HG03039 (cell line): ENCODE measurements around the gene TENM4.
"Not testable (repeated sequence)": the region's sequence is repeated elsewhere in the genome, so short reads cannot be mapped to it uniquely, and the experiment has no call there.

Source experiments
- ATAC-seq: cut with Tn5 transposase; IDR thresholded peaks from one replicate; pipeline ENCODE4 v1.9.1; 2021; ENCODE audit warnings: mild to moderate bottlenecking, moderate library complexity; ENCODE audit not compliant: unreplicated experiment

Gene TENM4

DNA sequence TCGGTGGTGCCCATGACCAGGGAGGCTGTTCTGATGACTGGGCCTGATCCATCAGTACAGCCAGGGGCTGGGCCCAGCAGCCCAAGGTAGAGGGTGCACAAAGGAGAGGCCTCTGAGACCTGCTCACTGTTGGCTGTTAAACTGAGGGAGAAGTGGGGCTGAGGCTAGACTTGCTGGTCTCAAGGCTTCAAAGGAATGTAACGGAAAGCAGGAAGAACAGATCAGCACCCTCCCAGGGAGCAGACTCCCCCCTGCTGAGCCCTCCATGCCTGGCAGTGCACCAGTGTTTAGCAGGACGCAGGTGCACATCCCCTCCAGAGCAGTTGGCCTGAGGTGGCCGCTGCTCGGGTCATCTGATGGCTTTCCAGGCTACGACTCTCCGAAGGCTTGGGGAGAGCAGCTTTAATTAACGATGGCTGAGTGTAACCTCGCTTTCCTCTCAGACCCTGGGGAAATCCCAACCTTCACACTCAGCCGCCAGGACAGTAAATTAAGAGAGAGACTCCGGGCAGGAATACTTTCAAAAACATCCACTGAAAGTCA is 610.5 kb downstream of the TENM4 start:
- ATAC-seq, result no peak

GRCh38 chr11:78829146-78829545 is 611.7 kb downstream of the TENM4 start:
- ATAC-seq, result no peak

- ATAC-seq, result no peak
These were observed 612.2 kb downstream of the TENM4 start for GRCh38 chr11:78828676-78829075.

DNA sequence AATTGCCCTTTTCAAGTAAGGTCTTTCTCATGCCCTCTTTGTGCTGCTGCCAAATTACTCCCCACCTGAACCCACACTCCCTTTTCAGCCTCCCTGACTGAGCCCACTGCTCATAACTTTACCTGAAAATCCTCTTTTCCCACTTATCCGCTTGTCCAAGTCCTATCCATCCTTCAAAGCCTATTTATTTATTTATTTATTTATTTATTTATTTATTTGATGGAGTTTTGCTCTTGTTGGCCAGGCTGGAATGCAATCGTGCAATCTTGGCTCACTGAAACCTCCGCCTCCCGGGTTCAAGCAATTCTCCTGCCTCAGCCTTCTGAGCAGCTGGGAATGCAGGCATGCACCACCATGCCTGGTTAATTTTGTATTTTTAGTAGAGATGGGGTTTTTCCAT is 613.5 kb downstream of the TENM4 start:
- not testable (repeated sequence) for ATAC-seq

GRCh38 chr11:78825591-78826020 is 615.2 kb downstream of the TENM4 start:
- no peak for ATAC-seq

GRCh38 chr11:78823588-78823987 is 617.2 kb downstream of the TENM4 start:
- no peak for ATAC-seq

- no peak for ATAC-seq
These were observed 617.9 kb downstream of the TENM4 start for GRCh38 chr11:78822931-78823423.

GRCh38 chr11:78821371-78822306 is 619.2 kb downstream of the TENM4 start:
- ATAC-seq, result no peak

DNA sequence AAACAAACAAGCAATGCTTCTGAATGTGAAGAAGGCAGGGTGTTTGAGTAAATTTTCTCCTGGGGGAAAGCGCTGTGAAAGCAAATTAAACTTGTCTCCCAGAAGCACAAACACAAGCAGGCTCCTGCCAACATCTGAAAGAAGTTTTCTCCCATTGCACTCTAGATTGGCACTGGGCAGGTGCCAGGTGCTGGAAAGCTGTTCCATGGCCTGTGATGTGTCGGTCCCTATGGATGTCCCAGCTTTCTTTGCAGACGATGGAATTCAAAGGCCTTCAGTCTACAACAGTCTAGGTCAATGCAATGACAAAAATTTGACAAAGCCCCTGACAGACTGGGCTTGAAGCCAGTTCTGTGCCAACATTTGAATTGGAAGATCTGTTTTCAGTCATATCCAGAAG is 620.1 kb downstream of the TENM4 start:
- ATAC-seq, result no peak

DNA sequence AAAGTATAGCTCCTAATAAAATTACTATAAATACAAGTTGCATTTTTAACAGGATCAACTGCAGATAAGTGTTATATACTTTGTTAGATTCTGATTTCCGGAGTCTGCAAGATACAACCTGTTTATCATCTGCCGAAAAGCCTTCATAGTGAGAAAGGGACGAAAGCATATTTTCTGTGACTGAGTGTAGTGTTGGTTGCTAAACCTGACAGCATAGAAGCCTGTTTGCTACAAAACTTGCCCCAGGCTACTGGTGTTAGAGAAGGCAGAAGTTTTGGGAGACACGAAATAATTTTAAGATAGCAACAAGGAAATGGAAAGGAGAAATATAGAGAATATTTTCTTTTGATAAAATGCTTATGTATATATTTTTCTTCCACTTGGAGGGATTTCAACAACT is 622.6 kb downstream of the TENM4 start:
- no peak for ATAC-seq

DNA sequence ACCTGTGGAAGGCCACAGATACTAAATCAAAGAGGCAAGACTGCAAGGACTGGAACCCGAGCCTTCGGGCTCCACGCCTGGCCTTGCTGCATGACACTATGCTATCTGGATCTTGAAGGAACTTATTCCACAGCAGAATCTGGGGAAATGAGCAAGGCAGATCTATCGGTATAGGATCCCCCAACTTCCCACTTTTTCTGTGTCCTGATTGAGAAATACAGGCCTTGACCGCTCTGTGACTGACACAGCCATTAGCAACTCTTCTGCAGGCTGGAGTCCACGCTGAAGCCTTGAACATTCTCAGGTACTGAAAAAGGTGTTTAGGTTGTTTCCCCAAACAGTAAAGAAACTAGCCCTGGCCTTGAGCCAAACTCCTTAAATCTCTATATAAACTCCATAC is 625.0 kb downstream of the TENM4 start:
- no peak for ATAC-seq

GRCh38 chr11:78812513-78813293 is 628.1 kb downstream of the TENM4 start:
- no peak for ATAC-seq

- ATAC-seq, result no peak
These were observed 630.2 kb downstream of the TENM4 start for GRCh38 chr11:78810559-78811009.

- ATAC-seq, result no peak
These were observed 630.8 kb downstream of the TENM4 start for GRCh38 chr11:78809931-78810541.

GRCh38 chr11:78808923-78809322 is 631.9 kb downstream of the TENM4 start:
- no peak for ATAC-seq

GRCh38 chr11:78807351-78807750 is 633.5 kb downstream of the TENM4 start:
- ATAC-seq, result no peak

- no peak for ATAC-seq
These were observed 634.4 kb downstream of the TENM4 start for GRCh38 chr11:78806214-78807004.

DNA sequence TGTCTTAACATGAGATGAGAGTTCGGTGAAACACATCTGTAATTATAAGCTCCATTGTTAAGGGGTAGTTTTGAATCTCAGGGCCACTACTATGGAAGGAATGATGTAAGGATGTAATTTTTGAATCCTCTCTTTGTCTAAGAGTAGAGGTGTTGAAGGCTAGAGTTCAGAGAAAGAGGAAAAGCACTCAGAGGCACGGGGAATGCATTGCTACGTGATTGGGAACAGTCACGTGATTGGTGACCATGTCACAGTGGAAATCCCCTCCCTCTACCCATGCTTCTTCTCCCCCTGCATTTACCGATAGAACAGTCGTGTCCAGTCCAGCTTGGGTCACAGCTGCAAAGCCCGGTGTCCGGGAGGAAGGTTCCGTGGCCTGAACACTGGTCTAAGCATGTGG is 635.8 kb downstream of the TENM4 start:
- ATAC-seq, result no peak

- no peak for ATAC-seq
These were observed 636.8 kb downstream of the TENM4 start for GRCh38 chr11:78803995-78804394.
